NOMO-1 (cell line): Measurements from ENCODE around the gene MALAT1.

Experiments
- DNase-seq, 2 experiments: peaks; one replicate each; lab custom pipeline; 2025; ENCODE audit not compliant: unreplicated experiment in 2 of 2; lab: John Stamatoyannopoulos, UW

MALAT1 gene

DNA sequence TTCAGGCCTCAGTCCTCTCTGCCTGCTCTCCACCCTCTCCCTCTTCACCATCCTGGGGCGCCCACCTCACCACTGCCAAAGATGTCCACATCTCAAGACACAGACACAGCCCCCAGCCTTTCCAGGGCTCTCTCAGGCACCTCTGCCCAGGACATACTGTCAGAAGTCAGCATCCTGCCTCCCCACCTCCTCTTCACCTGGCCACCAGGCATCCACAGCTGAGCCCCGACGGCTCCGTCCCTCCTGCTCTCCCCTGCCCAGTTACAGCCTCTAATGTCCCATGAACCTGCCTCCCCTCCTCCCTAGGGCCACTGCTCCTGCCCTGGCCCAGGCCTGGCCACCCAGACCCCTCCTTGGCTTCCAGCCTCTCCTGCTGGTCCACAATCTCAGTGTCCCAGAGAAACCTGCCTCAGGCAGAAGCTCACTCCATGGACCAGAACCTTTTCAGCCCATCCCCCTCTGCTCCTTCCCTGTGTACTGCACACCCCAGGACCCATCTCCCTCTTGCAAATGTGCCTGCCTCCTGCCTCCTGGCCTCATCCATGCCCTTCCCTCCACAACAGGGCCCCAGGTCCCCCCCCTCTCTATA is 56.1 kb downstream of the MALAT1 start:
- DNase-seq = no peak

DNA sequence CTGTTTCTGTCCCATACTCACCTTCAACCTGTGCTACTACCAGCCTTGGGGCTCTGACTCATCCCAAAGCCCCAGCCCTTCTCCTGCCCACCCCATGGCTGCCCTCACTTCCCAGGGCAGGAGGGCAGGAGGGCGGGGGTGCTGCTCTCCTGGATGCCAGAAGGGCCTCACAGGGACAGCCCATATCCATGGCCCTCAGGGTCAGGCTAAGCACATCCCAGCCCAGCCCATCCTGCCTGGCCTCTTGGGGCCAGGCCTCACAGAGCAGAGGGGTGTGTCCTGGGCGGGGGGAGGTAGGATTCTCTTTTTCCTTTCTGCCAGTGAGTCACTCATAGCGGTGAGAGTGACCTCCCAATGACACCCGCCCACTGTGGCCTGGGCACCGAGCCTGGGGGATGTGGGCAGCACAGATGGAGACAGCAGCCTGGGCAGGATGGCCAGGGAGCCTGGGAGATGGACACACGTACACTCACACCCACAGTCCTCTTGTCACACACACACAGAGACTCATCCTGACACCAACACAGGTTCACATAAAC is 56.9 kb downstream of the MALAT1 start:
- no peak for DNase-seq
